Neuronal stem cell (in vitro differentiated cells): ENCODE measurements around the gene ZNF581.
A peak's percentile ranks its signal among the peaks of the same experiment; 100 is the strongest.

ENCODE experiments used
- DNase-seq: peaks from one replicate; pipeline ENCODE4 v3.0.0-alpha.2; 2013; ENCODE audit warnings: low spot score
- H2AFZ ChIP-seq: one replicate; pipeline ENCODE4 v1.6.1; 2013; ENCODE audit warnings: mild to moderate bottlenecking, low read length, inconsistent platforms
- H2AK5ac ChIP-seq: 2 replicates; pipeline ENCODE4 v1.6.1; 2013; ENCODE audit warnings: low read depth, mild to moderate bottlenecking, inconsistent platforms, low read length, moderate library complexity, mixed read lengths
- H2BK120ac ChIP-seq: 2 replicates; pipeline ENCODE4 v1.6.1; 2013; ENCODE audit warnings: low read depth, mild to moderate bottlenecking, inconsistent platforms, low read length, moderate library complexity, mixed read lengths
- H2BK12ac ChIP-seq: one replicate; pipeline ENCODE4 v1.6.1; 2013; ENCODE audit warnings: low read length, inconsistent platforms
- H2BK15ac ChIP-seq: 2 replicates; pipeline ENCODE4 v1.6.1; 2013; ENCODE audit warnings: mild to moderate bottlenecking, low read length, inconsistent platforms, mixed read lengths
- H2BK5ac ChIP-seq: one replicate; pipeline ENCODE4 v1.6.1; 2013; ENCODE audit warnings: inconsistent platforms, mild to moderate bottlenecking, low read length, moderate library complexity
- H3K14ac ChIP-seq: one replicate; pipeline ENCODE4 v1.6.1; 2013; ENCODE audit warnings: low read length, inconsistent platforms
- H3K18ac ChIP-seq: 2 replicates; pipeline ENCODE4 v1.6.1; 2013; ENCODE audit warnings: low read length, inconsistent platforms
- H3K23ac ChIP-seq: 2 replicates; pipeline ENCODE4 v1.6.1; 2013; ENCODE audit warnings: low read depth, mild to moderate bottlenecking, mixed read lengths, low read length, inconsistent platforms; ENCODE audit not compliant: poor library complexity
- H3K27ac ChIP-seq: replicated peaks from 3 replicates; pipeline ENCODE4 v1.5.1; 2013; ENCODE audit warnings: low read length, inconsistent platforms
- H3K27me3 ChIP-seq, 3 experiments: 2 replicates each; pipeline ENCODE4 v1.6.1; 2013; ENCODE audit warnings: low read length in 3 of 3, mild to moderate bottlenecking in 2 of 3, inconsistent platforms in 1 of 3, low read depth in 1 of 3, mixed read lengths in 1 of 3, moderate library complexity in 1 of 3; ENCODE audit not compliant: control insufficient read depth in 3 of 3, insufficient read depth in 3 of 3
- H3K36me3 ChIP-seq, 2 donors: replicated peaks in 1 of 2; 2 replicates each; pipeline ENCODE4 v1.6.1; 2013; ENCODE audit warnings: low read length in 2 of 2; ENCODE audit not compliant: control insufficient read depth in 2 of 2, insufficient read depth in 2 of 2
- H3K4ac ChIP-seq: 2 replicates; pipeline ENCODE4 v1.6.1; 2013; ENCODE audit warnings: inconsistent platforms, mild to moderate bottlenecking, low read length, moderate library complexity
- H3K4me1 ChIP-seq, 2 donors: 1 replicate in 1 of 2; 2 replicates in 1 of 2; pipeline ENCODE4 v1.6.1; 2013; ENCODE audit warnings: low read length in 2 of 2, low read depth in 1 of 2; ENCODE audit not compliant: control insufficient read depth in 2 of 2, insufficient read depth in 1 of 2
- H3K4me2 ChIP-seq: one replicate; pipeline ENCODE4 v1.6.1; 2013; ENCODE audit warnings: mild to moderate bottlenecking, low read length, inconsistent platforms; ENCODE audit not compliant: insufficient read depth, poor library complexity, severe bottlenecking
- H3K4me3 ChIP-seq, 2 donors: 2 replicates each; pipeline ENCODE4 v1.5.1; 2013; ENCODE audit warnings: low read length in 2 of 2, mild to moderate bottlenecking in 2 of 2, inconsistent platforms in 1 of 2, moderate library complexity in 1 of 2
- H3K79me1 ChIP-seq: one replicate; pipeline ENCODE4 v1.6.1; 2013; ENCODE audit warnings: low read depth, mild to moderate bottlenecking, inconsistent platforms, low read length, moderate library complexity
- H3K9ac ChIP-seq: one replicate; pipeline ENCODE4 v1.6.1; 2013; ENCODE audit warnings: mild to moderate bottlenecking, low read depth, low read length, inconsistent platforms; ENCODE audit not compliant: poor library complexity
- H3K9me3 ChIP-seq, 2 donors: replicated peaks in 1 of 2; 2 replicates each; pipeline versions ENCODE3 to v1.6.1; 2013; ENCODE audit warnings: low read length in 2 of 2, mild to moderate bottlenecking in 2 of 2, inconsistent platforms in 1 of 2, low read depth in 1 of 2, mixed read lengths in 1 of 2, moderate library complexity in 1 of 2; ENCODE audit not compliant: control insufficient read depth in 2 of 2, insufficient read depth in 1 of 2
- H4K8ac ChIP-seq: one replicate; pipeline ENCODE4 v1.6.1; 2013; ENCODE audit warnings: low read depth, mild to moderate bottlenecking, inconsistent platforms, low read length, moderate library complexity
- H4K91ac ChIP-seq: one replicate; pipeline ENCODE4 v1.6.1; 2013; ENCODE audit warnings: low read length, low read depth, mild to moderate bottlenecking, inconsistent platforms; ENCODE audit not compliant: poor library complexity
- WGBS, 2 donors: extraction: QIAGEN DNeasy Blood & Tissue Kit; methylation state at CpG; one replicate each; pipeline ENCODE4 v1.1.7; 2013; ENCODE audit warnings: missing lambda C conversion rate in 2 of 2, mixed read lengths in 1 of 2; ENCODE audit not compliant: insufficient read length in 2 of 2, insufficient replicate concordance in 1 of 2; ENCODE audit errors: extremely low coverage in 2 of 2; 5-methylcytosine and 5-hydroxymethylcytosine counted together

The ZNF581 gene

GRCh38 chr19:55646889-55647731 lies 3.7 kb downstream of the ZNF581 start:
- H3K27ac ChIP-seq: peak overlapping the region; percentile 41
- no CpG with 5 or more reads among the region's 14 CpGs for WGBS, 2 donors

GRCh38 chr19:55647732-55648584 lies 4.5 kb downstream of the ZNF581 start, which contains the start of gene CCDC106:
TSS of gene CCDC106 (plus strand) at chr19:55648212. CDS start at chr19:55649047, 835 bp downstream.
- no peaks in the 10 kb centered on the region for H3K9me3 ChIP-seq
- WGBS, 2 donors: no CpG with 5 or more reads among the region's 87 CpGs
- DNase-seq: peak; percentile 71

More at GRCh38 chr19:55646889-55647731, 3.7 kb downstream of the ZNF581 start:
- Histone ChIP-seq H3K18ac (peak overlapping the region; percentile 100), H3K79me1 (peaks cover 34% of the 10 kb centered on the region), H3K4ac (no peak overlapping the region), H2BK120ac (no peak overlapping the region), H3K4me2 (peak overlapping the region; percentile 91), H2BK5ac (peak overlapping the region; percentile 44), H2AK5ac (peak overlapping the region; percentile 86), H3K23ac (no peak overlapping the region), H4K8ac (no peak overlapping the region), H3K27me3 (no peaks in the 10 kb centered on the region), H2BK15ac (no peak overlapping the region), H2AFZ (peak overlapping the region; percentile 100), H3K4me3 (peak overlapping the region; percentile 90), H2BK12ac (no peak overlapping the region), H4K91ac (no peak overlapping the region), H3K9me3 (no peaks in the 10 kb centered on the region), H3K4me1 (peaks cover 20 to 24% of the 10 kb centered on the region in 2 donors), H3K36me3 (peaks cover 30 to 39% of the 10 kb centered on the region in 2 donors), H3K14ac (no peak overlapping the region), H3K9ac (peak overlapping the region; percentile 81)
- no peak for DNase-seq

GRCh38 chr19:55648585-55649267 lies 5.3 kb downstream of the ZNF581 start:
- Histone ChIP-seq H3K36me3 (peaks cover 28 to 43% of the 10 kb centered on the region in 2 donors), H3K9ac (peak overlapping the region; percentile 99), H2BK120ac (peak overlapping the region; percentile 87), H3K9me3 (no peaks in the 10 kb centered on the region), H2BK15ac (peak overlapping the region; percentile 25), H3K27ac (peak overlapping the region; percentile 33), H3K14ac (peak overlapping the region; percentile 89), H3K4ac (peak overlapping the region; percentile 93), H3K4me1 (peaks cover 14 to 15% of the 10 kb centered on the region in 2 donors), H3K79me1 (peaks cover 23% of the 10 kb centered on the region), H2AFZ (peak overlapping the region; percentile 100), H4K8ac (peak overlapping the region; percentile 98), H3K4me3 (peak overlapping the region; percentile 90), H4K91ac (no peak overlapping the region), H3K27me3 (no peaks in the 10 kb centered on the region), H3K4me2 (peak overlapping the region; percentile 91), H2AK5ac (peak overlapping the region; percentile 99), H2BK12ac (peak overlapping the region; percentile 94), H3K23ac (peak overlapping the region; percentile 80), H3K18ac (peak overlapping the region; percentile 100), H2BK5ac (peak overlapping the region; percentile 44)
- WGBS, 2 donors: no CpG with 5 or more reads among the region's 25 CpGs
- DNase-seq: no peak

More at GRCh38 chr19:55647732-55648584, 4.5 kb downstream of the ZNF581 start, which contains the start of gene CCDC106:
- Histone ChIP-seq H2BK5ac (peak within 1 kb of the TSS; percentile 44), H3K18ac (peak within 1 kb of the TSS; percentile 100), H4K8ac (peak within 1 kb of the TSS; percentile 98), H2BK120ac (peak within 1 kb of the TSS; percentile 87), H3K23ac (peak within 1 kb of the TSS; percentile 91), H3K4ac (peak within 1 kb of the TSS; percentile 93), H2AFZ (peak within 1 kb of the TSS; percentile 100), H3K4me2 (peak within 1 kb of the TSS; percentile 91), H2BK15ac (peak within 1 kb of the TSS; percentile 92), H4K91ac (no peak within 1 kb of the TSS), H3K79me1 (peaks cover 27% of the 10 kb centered on the region), H3K27ac (peak within 1 kb of the TSS; percentile 75), H3K14ac (peak within 1 kb of the TSS; percentile 97), H3K4me3 (peak within 1 kb of the TSS; percentile 90), H3K27me3 (no peaks in the 10 kb centered on the region), H2BK12ac (peak within 1 kb of the TSS; percentile 94), H3K9ac (peak within 1 kb of the TSS; percentile 99), H3K4me1 (peaks cover 16 to 20% of the 10 kb centered on the region in 2 donors), H3K36me3 (peaks cover 29 to 43% of the 10 kb centered on the region in 2 donors), H2AK5ac (peak within 1 kb of the TSS; percentile 99)
